Left cardiac atrium (tissue), 4 donors: ENCODE data around the gene SERPINB10. TPM values are rescaled to one million over a fixed set of nuclear protein-coding genes. Genes with fewer than 3 reads are reported as not detected.

Source experiments
- ATAC-seq, 2 donors: fragments of 200-7000 bp; cut with Tn5 transposase; one replicate each; pipeline ENCODE4 v1.9.1; 2020; ENCODE audit warnings: mild to moderate bottlenecking in 2 of 2, moderate library complexity in 2 of 2
- DNase-seq: peaks from one replicate; pipeline ENCODE4 v3.0.0-alpha.2; 2020
- intact Hi-C, 2 donors: fragments of 100-400 bp; cut with DNase I; formaldehyde crosslinking; loops; one replicate each; pipeline versions ENCODE4 v1.14.1 to v1.15.1; 2022 to 2023
- long read RNA-seq: library from polyadenylated mRNA; unstranded; transcript quantifications from one replicate; pipeline ENCODE4 v2.0.0, GENCODE V29; 2021
- total RNA-seq, 2 donors: library from RNA; stranded (reverse); fragmentation: NEBNext Ultra II Directional; extraction: Animal tissue kit (Norgen Biotek cat#: 25700); gene quantifications; one replicate each; pipeline ENCODE4 v1.2.1, GENCODE V29; 2021
- donor health status: DM: no; HTN: yes; CAD: no.
- donor health status: DM: no; HTN: yes; CAD: no; lungs with severe emphysema.
- donor health status: DM: yes; HTN: yes; CAD: no.
- donor health status: Dilated cardiomyopathy.

Gene SERPINB10
- total RNA-seq: not detected
- long read RNA-seq: 0 reads

GRCh38 chr18:63907664-63908063, at the start of gene SERPINB10:
SERPINB10 (plus strand) TSS chr18:63907958; CDS start chr18:63915511, 7,553 bp downstream.
- intact Hi-C loops: no loop called here
- DNase-seq (no peak), ATAC-seq (peak; percentile 23 to 71)

- intact Hi-C loops: no loop called here
- no peak for DNase-seq
- ATAC-seq: no peak
Measured at GRCh38 chr18:63858456-63858855, 49.3 kb upstream of the SERPINB10 start.

DNA sequence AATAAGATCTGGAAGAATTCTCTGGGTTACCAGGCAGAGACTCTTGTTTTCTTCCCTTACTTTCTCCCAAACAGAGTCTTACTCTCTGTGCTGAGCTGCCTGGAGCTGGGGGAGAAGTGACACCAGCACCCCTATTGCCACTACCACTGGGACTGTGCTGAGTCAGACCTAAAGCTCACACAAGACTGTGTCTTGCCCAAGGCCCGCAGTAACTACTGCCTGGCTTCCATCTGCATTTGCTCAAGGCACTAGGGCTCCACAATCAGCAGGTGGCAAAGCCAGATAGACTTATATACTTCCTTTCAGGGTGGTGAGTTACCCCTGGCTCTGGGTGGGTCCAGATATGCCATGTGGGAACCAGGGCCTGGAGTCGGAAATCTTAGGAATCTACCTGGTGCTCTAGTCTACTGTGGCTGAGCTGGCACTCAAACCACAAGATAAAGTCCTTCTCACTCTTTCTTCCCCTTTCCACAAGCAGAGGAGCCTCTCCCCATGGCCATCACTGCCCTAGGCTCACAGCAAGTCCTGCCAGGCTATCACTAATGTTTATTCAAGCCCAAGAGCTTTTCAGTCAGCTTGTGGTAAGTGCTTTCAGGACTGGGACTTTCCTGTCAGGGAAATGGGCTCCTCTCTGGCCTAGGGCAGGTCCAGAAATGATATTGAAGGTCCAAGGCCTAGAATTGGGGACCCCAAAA, 47.8 kb upstream of the SERPINB10 start:
- ATAC-seq: no peak
- intact Hi-C loops: no loop called here

DNA sequence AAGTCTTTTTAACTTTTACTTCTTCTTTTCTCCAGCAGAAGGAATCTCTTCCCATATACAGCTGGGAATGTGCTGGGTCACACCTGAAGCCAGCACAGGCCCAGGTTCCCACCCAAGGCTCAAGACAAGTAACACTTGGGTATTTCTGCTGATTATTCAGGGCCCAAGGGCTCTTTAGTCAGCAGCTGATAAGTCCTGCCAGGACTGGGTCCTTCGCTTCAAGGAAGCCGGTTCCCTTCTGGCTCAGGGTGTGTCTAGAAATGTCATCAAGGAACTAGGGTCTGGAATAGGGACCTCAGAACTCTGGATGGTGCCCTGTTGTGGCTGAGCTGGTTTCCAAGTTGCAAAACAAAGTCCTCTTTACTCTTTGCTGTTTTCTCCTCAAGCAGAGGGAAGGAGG, 47.2 kb upstream of the SERPINB10 start:
- intact Hi-C loops: no loop called here
- DNase-seq: no peak
- no peak for ATAC-seq

More for the DNA sequence above, 47.8 kb upstream of the SERPINB10 start:
- no peak for DNase-seq

DNA sequence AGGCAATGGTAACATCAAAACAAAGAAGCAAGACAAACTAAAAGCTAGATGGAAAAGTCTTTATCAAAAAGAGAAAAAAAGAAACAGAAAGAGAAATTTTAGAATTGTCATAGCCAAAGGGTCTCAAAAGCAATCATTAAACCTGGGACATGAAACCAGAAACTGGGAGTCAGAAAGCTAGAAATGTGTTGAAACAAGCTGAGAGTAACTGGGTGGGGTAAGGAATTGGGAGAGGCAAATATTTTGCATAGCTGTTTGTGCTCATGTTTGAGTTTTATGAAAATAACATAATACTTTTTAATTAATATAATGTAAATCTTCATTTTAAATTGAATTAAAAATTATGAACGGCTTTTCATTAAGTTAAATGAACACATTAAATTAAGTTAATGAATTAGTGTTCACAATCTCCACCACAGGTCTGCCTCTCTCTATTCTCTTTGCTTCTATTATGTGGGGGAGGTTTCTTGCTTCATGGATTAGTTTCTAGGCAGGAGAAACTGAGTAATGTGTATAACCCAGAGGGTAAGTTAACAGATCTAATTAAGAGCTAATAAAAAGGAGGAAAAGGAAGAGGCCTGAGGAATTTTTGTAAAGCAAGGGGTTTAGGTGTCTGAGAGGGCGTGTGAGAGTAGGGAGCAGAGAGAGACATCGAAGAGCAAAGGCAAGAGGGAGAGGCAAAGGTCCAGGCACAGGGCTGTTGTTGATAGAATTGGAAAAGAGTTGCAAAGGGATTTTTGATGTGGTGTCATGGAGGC, 40.2 kb upstream of the SERPINB10 start:
- no peak for ATAC-seq
- intact Hi-C loops: no loop called here
- DNase-seq: no peak

DNA sequence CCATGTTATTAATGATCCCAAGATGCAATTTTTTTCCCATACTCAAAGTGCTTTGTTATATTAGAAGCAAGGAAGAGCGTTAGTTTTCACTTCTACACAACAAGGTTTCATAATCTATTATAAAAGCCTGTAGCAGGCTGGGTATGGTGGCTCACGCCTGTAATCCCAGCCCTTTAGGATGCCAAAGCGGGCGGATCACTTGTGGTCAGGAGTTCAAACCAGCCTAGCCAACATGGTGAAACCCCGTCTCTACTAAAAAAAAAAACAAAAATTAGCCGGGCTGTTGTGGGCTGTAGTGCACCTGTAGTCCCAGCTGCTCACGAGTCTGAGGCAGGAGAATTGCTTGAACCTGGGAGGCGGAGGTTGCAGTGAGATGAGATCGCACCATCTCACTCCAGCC, 39.2 kb upstream of the SERPINB10 start:
- DNase-seq (no peak), ATAC-seq (no peak)
- intact Hi-C loops: no loop called here

GRCh38 chr18:63869374-63869773, 38.4 kb upstream of the SERPINB10 start:
- ATAC-seq (no peak), DNase-seq (no peak)
- intact Hi-C loops: no loop called here

GRCh38 chr18:63869851-63870250, 37.9 kb upstream of the SERPINB10 start:
- no peak for DNase-seq
- intact Hi-C loops: no loop called here
- ATAC-seq: no peak

DNA sequence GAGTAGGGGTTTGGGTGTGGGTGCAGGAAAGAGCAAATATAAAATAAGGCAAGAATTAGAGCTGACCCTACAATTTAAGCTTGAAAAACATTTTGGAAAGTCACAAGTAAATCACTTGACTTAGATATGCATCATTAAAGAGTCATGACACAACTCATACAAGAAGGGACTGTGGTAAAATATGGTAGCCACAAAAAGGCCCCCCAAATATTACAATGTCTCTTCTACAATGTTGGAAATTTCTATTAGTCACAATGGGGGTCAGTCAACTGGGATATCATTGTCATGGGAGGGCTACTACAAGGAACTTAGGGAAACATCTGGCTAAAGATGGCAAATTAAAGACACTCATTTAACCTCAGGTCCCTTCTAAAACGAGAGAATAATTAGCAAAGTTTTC, 35.9 kb upstream of the SERPINB10 start:
- DNase-seq (no peak), ATAC-seq (no peak)
- intact Hi-C loops: no loop called here

- no peak for ATAC-seq
- DNase-seq: no peak
- intact Hi-C loops: no loop called here
Measured at GRCh38 chr18:63872586-63872985, 35.2 kb upstream of the SERPINB10 start.

DNA sequence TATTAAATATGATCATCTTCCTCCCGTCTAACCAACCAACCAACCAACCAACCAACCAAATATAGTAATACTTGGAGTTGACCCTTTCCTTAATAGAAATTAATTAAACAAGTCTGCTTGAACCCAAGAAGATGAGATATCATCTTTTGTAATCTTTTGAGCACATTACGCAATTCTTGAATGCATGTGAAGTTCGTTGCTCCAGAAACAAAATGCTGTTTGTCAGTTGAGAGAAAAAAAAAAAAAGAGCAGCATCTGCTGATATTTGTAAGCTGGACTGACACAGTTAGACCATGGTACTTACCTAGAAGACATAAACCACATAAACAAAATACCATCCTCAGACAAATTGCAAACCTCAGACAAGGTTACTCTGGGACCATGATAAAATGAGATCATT, 29.4 kb upstream of the SERPINB10 start:
- DNase-seq (no peak), ATAC-seq (no peak)
- intact Hi-C loops: no loop called here

DNA sequence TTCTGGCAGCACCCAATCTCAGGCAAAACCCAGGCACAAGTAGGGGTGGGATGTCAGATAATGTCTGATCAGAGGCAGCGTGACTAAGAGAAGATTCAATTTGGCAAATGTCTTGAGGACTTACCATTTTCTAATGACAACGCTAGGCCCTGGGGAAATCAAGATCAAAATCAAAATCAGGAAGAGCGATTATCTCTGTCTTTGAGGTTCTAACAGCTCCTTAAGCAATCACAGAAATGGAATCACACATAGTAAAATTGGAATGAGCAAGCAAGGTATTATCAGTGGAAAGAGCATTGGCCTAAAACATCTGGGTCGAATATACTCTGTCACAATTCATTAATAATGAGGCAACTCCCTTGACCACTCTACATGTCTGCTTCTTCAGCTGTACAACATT, 28.8 kb upstream of the SERPINB10 start:
- no peak for ATAC-seq
- intact Hi-C loops: no loop called here
- no peak for DNase-seq

GRCh38 chr18:63879709-63880108, 28.0 kb upstream of the SERPINB10 start:
- intact Hi-C loops: no loop called here
- DNase-seq (no peak), ATAC-seq (no peak)

GRCh38 chr18:63881851-63882250, 25.9 kb upstream of the SERPINB10 start:
- no peak for DNase-seq
- peak in 1 of 2 donors; percentile 69 for ATAC-seq
- intact Hi-C loops: no loop called here

- peak; percentile 23 for DNase-seq
Measured at GRCh38 chr18:63882333-63883141, 25.2 kb upstream of the SERPINB10 start.

GRCh38 chr18:63883617-63884016, 24.1 kb upstream of the SERPINB10 start:
- DNase-seq (no peak), ATAC-seq (peak in 1 of 2 donors; percentile 27)

More at GRCh38 chr18:63882333-63883141, 25.2 kb upstream of the SERPINB10 start:
- intact Hi-C loops: no loop called here
- ATAC-seq: peak; percentile 59 to 93

GRCh38 chr18:63887424-63887823, 20.3 kb upstream of the SERPINB10 start, which contains the start of gene SERPINB2:
SERPINB2 (plus strand) TSS chr18:63887705; CDS start chr18:63891445, 3,740 bp downstream.
- DNase-seq: no peak
- intact Hi-C loops: no loop called here
- no peak for ATAC-seq

More at GRCh38 chr18:63883617-63884016, 24.1 kb upstream of the SERPINB10 start:
- intact Hi-C loops: no loop called here

DNA sequence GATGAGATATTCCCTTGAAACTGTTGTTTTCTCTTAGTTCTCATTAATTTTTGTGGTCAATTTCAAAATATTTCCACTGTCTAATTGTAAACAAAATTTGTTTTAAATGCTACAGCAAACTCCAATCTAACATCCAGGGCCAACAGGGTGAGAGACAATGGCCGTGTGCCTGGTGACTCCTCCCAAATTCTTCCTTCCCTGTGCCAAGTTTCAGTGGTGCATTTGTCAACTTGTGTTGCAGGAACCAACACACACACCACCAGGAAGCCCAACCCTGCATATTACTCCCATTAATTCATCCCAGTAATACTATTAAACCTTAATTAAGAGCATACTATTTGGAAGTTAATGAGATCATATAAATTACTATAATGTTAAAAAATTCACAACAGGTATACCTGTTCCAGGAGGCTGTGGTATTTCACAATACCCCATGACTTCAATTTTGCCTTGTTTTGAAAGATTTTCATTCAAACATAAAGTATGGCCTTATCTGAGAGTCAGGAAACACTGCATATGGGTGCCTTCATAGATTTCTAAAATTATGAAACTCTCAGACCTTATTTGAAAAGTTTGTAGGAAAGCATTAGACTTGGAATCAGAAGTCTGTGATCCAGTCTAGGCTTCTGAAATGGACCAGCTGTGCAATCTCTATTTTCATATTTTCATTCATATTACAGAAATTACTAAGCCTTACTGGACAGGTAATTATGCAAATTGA, 19.1 kb upstream of the SERPINB10 start:
- DNase-seq: no peak

GRCh38 chr18:63889626-63890025, 18.1 kb upstream of the SERPINB10 start:
- ATAC-seq: no peak
- intact Hi-C loops: no loop called here
- DNase-seq: no peak

More for the DNA sequence above, 19.1 kb upstream of the SERPINB10 start:
- peak in 1 of 2 donors; percentile 43 for ATAC-seq
- intact Hi-C loops: no loop called here
